Omental fat pad (tissue), 4 donors: ENCODE results near the gene ID3. TPM values are rescaled to one million over a fixed set of nuclear protein-coding genes. Genes with fewer than 3 reads are reported as not detected.

Experiments used
- ATAC-seq: fragments of 150-250 bp; one replicate; pipeline ENCODE4 v1.9.1; 2016; ENCODE audit warnings: mild to moderate bottlenecking, moderate library complexity; ENCODE audit not compliant: low FRiP score
- DNase-seq: peaks from one replicate; pipeline ENCODE4 v3.0.0-alpha.2; 2019; ENCODE audit warnings: low spot score
- CTCF ChIP-seq, 3 donors: fragments of 450-650 bp; IDR thresholded peaks; one replicate each; pipeline ENCODE4 v1.5.1; 2016 to 2017; ENCODE audit warnings: antibody characterized with exemption in 3 of 3, mild to moderate bottlenecking in 3 of 3, moderate library complexity in 2 of 3
- total RNA-seq, 4 donors: library from RNA; depleted of rRNA; stranded (reverse); fragments of >200 nt; gene quantifications; one replicate each; pipeline ENCODE4 v1.1.0, GENCODE V29; 2016

ID3 gene
- total RNA-seq, 4 donors from 2014 or later = 134 to 322 (median 179) TPM

- ATAC-seq = peak; percentile 15
- DNase-seq = no peak
- no peak for TF ChIP-seq CTCF (IDR thresholded peaks at IDR 0.05)
These were observed 9.5 kb upstream of the ID3 start for GRCh38 chr1:23568608-23569383.

GRCh38 chr1:23567996-23568607 is 8.8 kb upstream of the ID3 start:
- ATAC-seq (no peak), DNase-seq (no peak)
- TF ChIP-seq CTCF (IDR thresholded peaks at IDR 0.05) = no peak

- TF ChIP-seq CTCF (IDR thresholded peaks at IDR 0.05) = no peak
- no peak for ATAC-seq
- no peak for DNase-seq
These were observed 8.3 kb upstream of the ID3 start for GRCh38 chr1:23567629-23567995.

- TF ChIP-seq CTCF (IDR thresholded peaks at IDR 0.05) = no peak
- ATAC-seq = no peak
- DNase-seq = no peak
These were observed 7.0 kb upstream of the ID3 start for GRCh38 chr1:23566304-23566703.

GRCh38 chr1:23565776-23566175 is 6.5 kb upstream of the ID3 start:
- ATAC-seq = no peak
- no peak for TF ChIP-seq CTCF (IDR thresholded peaks at IDR 0.05)
- DNase-seq = no peak

- ATAC-seq (no peak), DNase-seq (no peak)
- TF ChIP-seq CTCF (IDR thresholded peaks at IDR 0.05) = no peak
These were observed 5.3 kb upstream of the ID3 start for GRCh38 chr1:23564529-23565122.
